NCI-H2107 treated with DMSO at 0.1 percent for 48 hours (cell line): ENCODE measurements around the gene C1QTNF3.
"Not testable (repeated sequence)": the region's sequence is repeated elsewhere in the genome, so short reads cannot be mapped to it uniquely, and the experiment has no call there.

Source experiments
- DNase-seq: peaks from one replicate; lab custom pipeline; 2025; ENCODE audit not compliant: unreplicated experiment; lab: John Stamatoyannopoulos, UW

The C1QTNF3 gene

DNA sequence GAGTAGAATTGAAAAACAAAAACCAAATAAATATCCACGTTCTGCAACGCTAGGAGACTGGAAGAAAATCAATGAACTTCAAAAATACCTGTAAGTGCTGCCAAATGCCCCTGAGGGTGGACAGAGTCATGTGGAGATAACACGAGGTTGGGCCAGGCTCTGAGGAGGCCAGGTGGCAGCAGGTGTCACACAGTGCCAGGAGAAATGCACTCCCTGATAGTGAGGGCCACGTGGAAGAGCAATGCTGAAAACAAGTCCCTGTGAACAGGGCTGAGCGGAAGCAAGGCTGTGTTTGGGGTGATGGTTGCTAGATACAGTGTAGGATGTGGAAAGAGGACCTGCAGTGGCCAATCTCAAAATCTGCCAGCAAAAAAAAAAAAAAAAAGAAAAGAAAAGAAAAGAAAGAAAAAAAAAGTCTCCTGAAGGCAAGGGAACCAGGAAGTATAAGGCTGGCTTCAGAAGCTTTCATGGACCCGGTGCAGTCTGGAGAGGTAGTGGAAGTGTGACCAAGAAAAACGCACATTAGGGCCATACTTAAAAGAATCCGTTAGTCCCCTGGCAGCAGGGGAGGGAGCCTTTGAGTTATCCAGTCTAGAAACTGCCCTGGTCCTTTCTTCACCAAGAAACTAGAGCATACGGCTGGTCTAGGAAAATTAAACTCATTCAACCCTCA, 16.8 kb downstream of the C1QTNF3 start:
- no peak for DNase-seq

DNA sequence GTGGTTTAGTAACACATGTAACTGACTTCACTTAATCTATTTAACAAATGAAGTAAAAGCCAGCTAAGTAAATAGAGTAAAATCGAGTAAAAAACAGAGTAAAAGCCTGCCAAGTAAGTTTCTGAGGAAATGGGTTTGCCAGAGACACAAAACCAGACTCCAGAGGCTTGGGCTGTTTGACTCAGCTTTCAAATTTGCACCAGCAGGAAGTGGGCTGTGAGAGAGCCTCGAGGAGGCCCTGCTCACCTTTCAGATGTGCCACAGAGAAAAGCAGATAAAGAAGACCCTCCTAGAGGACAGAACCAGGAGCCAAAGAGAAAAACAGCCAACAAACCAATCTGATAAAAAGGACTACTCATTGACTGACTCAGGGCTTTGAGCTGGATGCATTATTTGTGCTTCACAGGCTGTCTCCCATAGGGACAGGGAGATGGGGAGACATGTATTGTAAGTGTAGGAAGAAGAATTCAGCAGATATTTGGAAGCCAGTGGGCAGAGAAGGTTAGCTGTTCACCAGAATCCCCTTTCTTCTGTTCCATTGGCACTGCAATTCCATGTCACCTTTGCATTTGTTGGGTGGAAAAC, 20.8 kb downstream of the C1QTNF3 start:
- no peak for DNase-seq

GRCh38 chr5:34021334-34021733, 21.7 kb downstream of the C1QTNF3 start:
- no peak for DNase-seq

DNA sequence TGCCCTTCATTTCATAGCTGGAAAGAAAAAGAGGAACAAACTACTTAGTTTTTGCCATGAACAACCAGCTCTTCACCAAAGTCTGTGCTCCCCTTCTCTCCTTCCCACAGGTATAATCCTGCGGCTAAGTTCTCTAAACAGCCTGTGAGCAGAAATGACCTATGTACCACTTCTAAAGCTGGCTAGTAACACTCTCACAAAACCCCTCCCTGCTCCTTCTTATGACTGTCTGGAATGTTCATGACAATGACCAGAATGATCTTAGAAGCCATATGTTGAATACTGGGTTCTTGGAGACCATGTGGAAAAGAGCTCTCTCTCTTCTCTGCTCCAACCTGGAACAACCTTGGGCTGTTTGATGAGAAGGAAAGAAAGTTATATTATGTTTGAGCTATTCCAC, 22.3 kb downstream of the C1QTNF3 start:
- no peak for DNase-seq

DNA sequence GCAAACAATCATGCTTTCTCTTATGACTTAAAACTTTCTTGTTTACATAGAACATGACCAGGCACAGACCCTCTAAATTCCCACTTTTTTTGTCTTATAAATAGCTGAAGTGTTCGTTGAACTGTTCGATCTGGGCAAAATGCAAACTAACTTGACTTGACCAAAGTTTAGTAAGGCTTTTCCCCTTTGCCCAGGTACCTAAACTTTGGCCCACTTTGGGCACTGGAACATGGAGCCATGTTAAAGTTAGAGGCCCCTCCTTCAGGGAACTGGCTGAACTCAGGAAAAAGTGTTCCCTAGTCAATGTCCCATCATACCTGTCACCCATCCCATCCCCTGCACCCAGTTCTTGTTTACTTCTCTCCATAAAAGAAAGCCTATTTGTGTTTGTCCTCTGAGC, 25.8 kb downstream of the C1QTNF3 start:
- no peak for DNase-seq

DNA sequence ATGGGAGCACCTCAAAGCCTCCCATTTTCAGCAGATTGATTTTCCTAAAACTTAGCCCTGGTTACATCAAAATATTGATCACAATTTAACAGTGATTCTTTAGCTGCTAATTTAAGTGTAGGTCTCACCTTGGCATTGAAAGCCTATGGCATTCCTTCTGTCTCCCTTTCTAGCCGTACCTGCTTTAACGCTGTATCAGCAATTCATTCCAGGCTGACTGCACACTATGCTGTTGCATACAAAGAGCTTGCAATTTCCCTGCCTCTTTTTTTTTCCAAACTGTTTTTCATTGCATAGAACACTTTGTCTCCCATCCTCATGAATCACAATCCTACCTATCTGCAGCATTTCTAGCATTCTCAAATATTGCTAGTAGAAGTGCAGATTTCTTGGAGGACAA, 26.3 kb downstream of the C1QTNF3 start:
- DNase-seq: no peak

DNA sequence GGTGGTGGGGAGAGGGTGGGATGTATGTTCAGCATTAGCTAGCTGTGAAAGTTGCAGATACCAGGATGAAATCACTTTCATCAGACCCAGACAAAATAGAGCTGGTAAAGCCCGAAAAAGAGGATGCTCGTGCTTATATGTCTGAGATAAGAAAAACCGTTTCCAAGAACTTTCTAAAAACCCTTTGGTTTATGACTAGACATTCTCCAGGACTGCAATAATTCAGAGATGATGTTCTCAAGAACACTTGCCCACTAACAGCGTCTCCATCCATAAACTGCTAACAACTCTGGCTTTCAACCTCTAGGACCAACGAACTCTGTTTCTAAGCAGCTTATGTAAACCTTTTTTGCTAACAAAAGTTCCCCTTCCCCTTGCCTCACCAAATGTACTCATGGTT, 26.8 kb downstream of the C1QTNF3 start:
- no peak for DNase-seq

DNA sequence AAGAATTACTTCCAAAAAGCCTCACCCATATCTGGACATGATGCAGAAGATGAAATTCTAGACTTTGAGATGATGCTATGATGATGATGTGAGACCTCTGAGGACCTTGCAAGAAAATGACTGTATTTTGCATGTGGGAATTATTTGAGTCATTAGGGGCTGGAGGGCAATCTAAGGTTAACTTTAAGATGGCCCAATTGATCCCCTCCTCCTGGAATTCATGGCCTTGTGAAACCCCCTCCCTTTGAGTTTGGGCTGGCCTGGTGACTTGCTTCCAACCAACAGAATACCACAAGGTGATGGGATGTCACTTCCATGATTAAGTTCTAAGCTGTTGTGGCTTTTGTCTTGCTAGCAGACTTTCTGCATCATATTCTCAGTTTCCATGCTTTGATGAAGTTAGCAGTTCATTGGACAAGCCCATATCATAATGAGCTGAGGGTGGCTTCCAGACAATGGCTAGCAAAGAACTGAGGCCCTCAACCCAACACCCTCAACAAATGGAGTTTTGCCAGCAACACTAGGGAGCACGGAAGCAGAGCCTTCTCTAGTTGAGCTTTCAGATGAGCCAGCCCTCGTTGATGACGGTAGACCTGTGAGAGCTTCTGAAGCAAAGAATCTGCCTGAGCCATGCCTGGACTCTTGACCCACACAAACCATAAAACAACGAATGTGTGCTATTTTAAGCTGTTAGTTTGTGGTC, 27.7 kb downstream of the C1QTNF3 start:
- no peak for DNase-seq

DNA sequence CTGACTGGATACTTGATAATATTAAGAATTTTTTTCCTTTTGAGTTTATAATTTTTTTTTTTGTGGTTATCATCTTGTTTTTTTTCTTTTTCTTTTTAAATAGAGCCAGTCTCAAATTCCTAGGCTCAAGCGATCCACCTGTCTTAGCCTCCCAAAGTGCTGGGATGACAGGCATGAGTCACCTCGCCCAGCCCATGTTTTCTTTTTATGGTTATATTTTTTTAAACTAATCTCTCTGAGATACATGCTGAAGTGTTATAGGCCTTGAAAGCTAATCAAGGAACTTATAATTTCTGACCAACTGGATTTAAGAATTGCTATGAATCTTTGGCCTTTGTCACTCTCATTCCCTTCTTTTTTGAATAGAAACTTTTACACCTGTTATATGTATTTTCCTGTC, 28.4 kb downstream of the C1QTNF3 start:
- no peak for DNase-seq

DNA sequence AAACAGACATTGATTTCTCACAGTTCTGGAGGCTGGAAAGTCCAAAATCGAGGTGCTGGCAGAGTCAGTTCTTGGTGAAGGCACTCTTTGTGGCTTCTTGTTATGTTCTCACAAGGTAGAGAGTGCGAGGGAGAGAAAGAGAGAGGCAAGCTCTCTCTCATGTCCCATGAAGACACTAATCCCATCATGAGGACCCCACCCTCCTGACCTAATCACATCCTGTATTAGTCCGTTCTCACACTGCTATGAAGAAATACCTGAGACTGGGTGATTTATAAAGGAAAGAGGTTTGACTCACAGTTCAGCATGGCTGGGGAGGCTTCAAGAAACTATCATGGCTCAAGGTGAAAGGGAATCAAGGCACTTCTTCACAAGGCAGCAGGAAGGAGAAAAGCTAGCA, 29.5 kb downstream of the C1QTNF3 start:
- DNase-seq: no peak

GRCh38 chr5:34012791-34013190, 30.2 kb downstream of the C1QTNF3 start:
- DNase-seq: no peak

GRCh38 chr5:34011536-34011935, 31.5 kb downstream of the C1QTNF3 start:
- no peak for DNase-seq

DNA sequence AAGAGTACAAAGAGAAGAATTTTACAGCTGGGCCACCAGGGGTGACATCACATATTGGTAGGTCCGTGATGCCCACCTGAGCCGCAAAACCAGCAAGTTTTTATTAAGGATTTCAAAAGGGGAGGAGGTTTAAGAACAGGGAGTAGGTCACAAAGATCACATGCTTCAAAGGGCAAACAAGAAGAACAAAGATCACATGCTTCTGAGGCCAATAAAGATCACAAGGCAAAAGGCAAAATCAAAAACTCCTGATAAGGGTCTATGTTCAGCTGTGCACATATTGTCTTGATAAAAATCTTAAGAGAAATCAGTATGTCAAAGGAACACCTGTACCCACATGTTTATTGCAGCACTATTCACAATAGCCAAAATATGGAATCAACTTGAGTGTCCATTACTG, 32.9 kb downstream of the C1QTNF3 start:
- DNase-seq: not testable (repeated sequence)

- DNase-seq: no peak
Measured at GRCh38 chr5:34009610-34010009, 33.4 kb downstream of the C1QTNF3 start.

GRCh38 chr5:34008802-34009201, 34.2 kb downstream of the C1QTNF3 start:
- DNase-seq: peak; percentile 57

GRCh38 chr5:34007621-34008600, 35.1 kb downstream of the C1QTNF3 start, which contains the start of gene AMACR:
Gene AMACR (minus strand): TSS chr5:34008050. CDS start chr5:34008019, 31 bp downstream.
- peak; percentile 93 for DNase-seq

- DNase-seq: no peak
Measured at GRCh38 chr5:34007201-34007620, 35.8 kb downstream of the C1QTNF3 start.

DNA sequence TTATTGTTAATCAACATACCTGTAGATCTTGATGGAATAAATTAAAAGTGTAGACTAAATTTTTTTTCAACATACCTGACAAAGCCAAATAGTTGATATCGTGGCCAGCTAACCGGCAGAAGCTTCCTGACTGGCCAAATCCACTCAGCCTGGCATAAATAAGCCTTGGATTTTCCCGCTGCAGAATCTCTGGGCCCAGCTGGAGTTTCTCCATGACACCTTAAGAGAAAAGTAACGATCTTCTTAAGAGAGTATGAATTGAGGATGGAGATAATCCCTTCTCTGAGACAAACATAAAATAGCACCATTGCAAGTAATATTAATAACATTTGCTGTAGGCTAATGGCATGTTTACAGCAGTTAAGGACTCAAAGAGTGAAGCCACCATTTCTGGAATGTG, 37.3 kb downstream of the C1QTNF3 start:
- no peak for DNase-seq

GRCh38 chr5:34005211-34005610, 37.8 kb downstream of the C1QTNF3 start:
- no peak for DNase-seq

DNA sequence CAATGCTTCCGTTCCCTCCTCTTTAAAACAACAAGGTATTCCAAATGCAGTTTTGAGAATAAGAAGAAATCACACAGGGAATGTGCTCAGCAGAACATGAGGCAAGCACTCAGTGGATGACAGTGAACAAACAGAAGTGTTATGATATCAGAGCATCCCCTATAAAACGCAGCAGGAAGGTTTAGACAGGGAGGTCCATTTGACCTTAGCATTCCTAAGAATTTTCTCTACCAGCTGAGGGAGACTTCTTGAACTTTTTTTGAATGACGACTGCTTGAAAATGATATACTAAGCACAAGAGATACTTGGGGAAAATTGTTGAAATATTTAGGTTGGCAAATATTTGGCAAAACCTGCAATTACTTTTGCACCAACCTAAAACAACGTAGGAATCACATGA, 39.1 kb downstream of the C1QTNF3 start:
- DNase-seq: no peak
